ENCODE results near the gene VSIG10.
"Not testable (repeated sequence)": the region's sequence is repeated elsewhere in the genome, so short reads cannot be mapped to it uniquely, and the experiment has no call there.

VSIG10 gene

DNA sequence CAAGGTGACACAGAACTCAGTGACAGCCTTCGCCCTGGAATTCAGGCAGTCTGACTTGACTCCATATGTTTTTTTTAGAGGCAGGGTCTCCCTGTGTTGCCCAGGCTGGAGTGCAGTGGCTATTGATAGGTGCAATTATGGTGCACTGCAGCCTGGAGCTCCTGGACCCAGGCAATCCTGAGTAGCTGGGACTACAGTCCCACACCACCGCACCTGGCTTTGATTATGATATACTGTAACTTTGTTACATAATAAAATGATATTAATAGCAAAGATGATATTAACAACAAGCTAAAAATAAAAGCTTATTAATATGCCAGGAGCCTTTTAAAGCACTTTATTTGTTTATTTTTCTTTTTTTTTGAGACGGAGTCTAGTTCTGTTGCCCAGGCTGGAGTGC lies 9.8 kb downstream of the VSIG10 start:
- H3K79me2 ChIP-seq (ENCODE audit: insufficient read depth, low read depth), result no peaks in the 10 kb centered on the region
- no peak overlapping the region for H3K4me3 ChIP-seq (IDR thresholded peaks at IDR 0.05; ENCODE audit: insufficient read depth, low read depth, low read length)
- no peak overlapping the region for H3K27ac ChIP-seq
- H3K27me3 ChIP-seq (ENCODE audit: insufficient read depth, low read depth), result no peaks in the 10 kb centered on the region
- H3K4me1 ChIP-seq (ENCODE audit: low read depth, poor library complexity, severe bottlenecking), result no peaks in the 10 kb centered on the region
- H4K20me1 ChIP-seq (ENCODE audit: insufficient read depth), result no peaks in the 10 kb centered on the region
- H2AFZ ChIP-seq (ENCODE audit: low read depth), result no peak overlapping the region
- no peak overlapping the region for H3K9ac ChIP-seq
- no peaks in the 10 kb centered on the region for H3K36me3 ChIP-seq (ENCODE audit: insufficient read depth)
- TF ChIP-seq CTCF (conservative IDR thresholded peaks at IDR 0.05; ENCODE audit: low read depth, low read length), result no peak
- H3K4me2 ChIP-seq, result no peak overlapping the region

DNA sequence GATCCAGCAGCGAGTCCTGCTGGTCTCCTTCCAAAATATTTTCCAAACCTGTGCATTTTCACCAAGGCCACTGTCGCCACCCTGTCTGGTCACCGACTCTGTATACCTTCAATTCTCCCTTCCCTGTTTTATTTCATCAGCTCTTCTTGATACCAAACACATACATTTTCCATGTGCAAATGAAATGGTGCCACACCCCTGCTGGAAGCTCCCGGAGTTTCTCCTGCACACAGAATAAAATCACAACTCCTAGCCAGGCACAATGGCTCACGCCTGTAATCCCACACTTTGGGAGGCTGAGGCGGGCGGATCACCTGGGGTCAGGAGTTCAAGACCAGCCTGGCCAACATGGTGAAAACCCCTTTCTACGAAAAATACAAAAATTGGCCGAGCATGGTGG lies 14.0 kb downstream of the VSIG10 start:
- Histone ChIP-seq H3K27me3 (ENCODE audit: insufficient read depth, low read depth) (no peaks in the 10 kb centered on the region), H3K4me3 (IDR thresholded peaks at IDR 0.05; ENCODE audit: insufficient read depth, low read depth, low read length) (no peak overlapping the region), H3K4me2 (no peak overlapping the region), H3K4me1 (ENCODE audit: low read depth, poor library complexity, severe bottlenecking) (no peaks in the 10 kb centered on the region), H3K36me3 (ENCODE audit: insufficient read depth) (no peaks in the 10 kb centered on the region), H3K27ac (no peak overlapping the region), H2AFZ (ENCODE audit: low read depth) (no peak overlapping the region), H4K20me1 (ENCODE audit: insufficient read depth) (no peaks in the 10 kb centered on the region), H3K79me2 (ENCODE audit: insufficient read depth, low read depth) (no peaks in the 10 kb centered on the region), H3K9ac (no peak overlapping the region)
- TF ChIP-seq CTCF (conservative IDR thresholded peaks at IDR 0.05; ENCODE audit: low read depth, low read length), result no peak

- Histone ChIP-seq H3K79me2 (ENCODE audit: insufficient read depth, low read depth) (no peaks in the 10 kb centered on the region), H3K4me3 (IDR thresholded peaks at IDR 0.05; ENCODE audit: insufficient read depth, low read depth, low read length) (no peak overlapping the region), H3K9ac (no peak overlapping the region), H3K36me3 (ENCODE audit: insufficient read depth) (no peaks in the 10 kb centered on the region), H3K4me1 (ENCODE audit: low read depth, poor library complexity, severe bottlenecking) (no peaks in the 10 kb centered on the region), H3K27me3 (ENCODE audit: insufficient read depth, low read depth) (no peaks in the 10 kb centered on the region), H3K4me2 (no peak overlapping the region), H4K20me1 (ENCODE audit: insufficient read depth) (no peaks in the 10 kb centered on the region), H2AFZ (ENCODE audit: low read depth) (no peak overlapping the region), H3K27ac (no peak overlapping the region)
- no peak for TF ChIP-seq CTCF (conservative IDR thresholded peaks at IDR 0.05; ENCODE audit: low read depth, low read length)
Observed at GRCh38 chr12:118082161-118082560, 21.6 kb downstream of the VSIG10 start.

DNA sequence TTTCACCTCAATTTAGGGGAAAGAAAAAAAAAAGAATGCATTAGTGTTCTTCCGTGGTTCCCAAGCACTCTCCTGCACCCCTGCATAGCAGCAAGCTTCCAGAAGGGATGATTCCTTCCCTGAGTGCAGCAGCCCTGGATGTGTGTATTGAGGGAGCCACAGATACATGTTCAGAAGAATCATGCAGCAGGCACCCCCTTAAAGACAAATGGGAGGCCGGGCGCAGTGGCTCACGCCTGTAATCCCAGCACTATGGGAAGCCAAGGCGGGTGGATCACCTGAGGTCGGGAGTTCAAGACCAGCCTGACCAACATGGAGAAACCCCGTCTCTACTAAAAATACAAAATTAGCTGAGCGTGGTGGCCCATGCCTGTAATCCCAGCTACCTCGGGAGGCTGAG lies 22.3 kb downstream of the VSIG10 start:
- H3K27ac ChIP-seq; H3K4me2 ChIP-seq; H3K36me3 ChIP-seq (ENCODE audit: insufficient read depth); H3K27me3 ChIP-seq (ENCODE audit: insufficient read depth, low read depth); H2AFZ ChIP-seq (ENCODE audit: low read depth); H3K4me1 ChIP-seq (ENCODE audit: low read depth, poor library complexity, severe bottlenecking); H3K4me3 ChIP-seq (IDR thresholded peaks at IDR 0.05; ENCODE audit: insufficient read depth, low read depth, low read length); H3K9ac ChIP-seq; H4K20me1 ChIP-seq (ENCODE audit: insufficient read depth); H3K79me2 ChIP-seq (ENCODE audit: insufficient read depth, low read depth): not testable (repeated sequence)

GRCh38 chr12:118073768-118074167 lies 30.0 kb downstream of the VSIG10 start:
- Histone ChIP-seq H3K4me1 (ENCODE audit: low read depth, poor library complexity, severe bottlenecking) (no peaks in the 10 kb centered on the region), H3K9ac (no peak overlapping the region), H3K4me3 (IDR thresholded peaks at IDR 0.05; ENCODE audit: insufficient read depth, low read depth, low read length) (no peak overlapping the region), H3K4me2 (no peak overlapping the region), H3K36me3 (ENCODE audit: insufficient read depth) (no peaks in the 10 kb centered on the region), H4K20me1 (ENCODE audit: insufficient read depth) (no peaks in the 10 kb centered on the region), H3K27me3 (ENCODE audit: insufficient read depth, low read depth) (no peaks in the 10 kb centered on the region), H3K27ac (no peak overlapping the region), H2AFZ (ENCODE audit: low read depth) (no peak overlapping the region), H3K79me2 (ENCODE audit: insufficient read depth, low read depth) (no peaks in the 10 kb centered on the region)
- TF ChIP-seq CTCF (conservative IDR thresholded peaks at IDR 0.05; ENCODE audit: low read depth, low read length), result no peak

All from KMS-11 (cell line).